ENCODE data around the gene SLC39A6. TPM values are rescaled to one million over a fixed set of nuclear protein-coding genes. Genes with fewer than 3 reads are reported as not detected.

Gene SLC39A6
- total and polyA plus RNA-seq, 2 donors (not counting 3 experiments of a cell fraction or from before 2014, with no cell fraction given), result 13.8 to 23.1 TPM

DNA sequence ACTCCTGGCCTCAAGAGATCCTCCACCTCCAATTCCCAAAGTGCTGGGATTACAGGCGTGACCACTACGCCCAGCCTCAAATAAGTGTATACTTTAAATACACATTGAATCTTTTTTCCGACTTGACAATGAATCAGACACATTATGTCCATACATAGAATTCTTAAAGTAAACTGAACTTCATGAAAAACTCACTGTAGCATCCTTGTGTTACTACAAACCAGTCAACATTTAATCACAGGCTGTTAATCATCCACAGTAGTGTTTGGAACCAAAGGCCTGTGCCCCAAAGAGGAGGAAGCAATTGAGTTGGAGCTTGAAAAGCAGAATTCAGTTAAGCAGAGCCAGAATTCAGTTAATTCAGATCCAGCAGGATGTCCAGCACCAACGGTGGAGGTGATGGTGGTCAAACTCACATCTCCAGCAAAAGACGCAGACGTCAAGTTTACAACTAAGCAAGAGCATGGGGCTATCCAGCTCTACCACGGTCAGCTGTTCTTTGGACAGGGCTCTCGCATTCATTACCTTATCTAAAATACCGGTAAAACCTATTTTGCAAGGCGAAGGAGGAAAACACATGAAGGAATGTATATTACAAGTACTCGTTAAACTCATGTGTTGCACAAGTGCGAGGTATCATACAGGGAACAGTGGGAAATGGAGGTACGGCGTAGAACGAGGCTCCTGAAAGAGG lies 1.2 kb downstream of the SLC39A6 start:
- intact Hi-C loops (cut with micrococcal nuclease) (loop anchor here (2.0 to 5.0 kb wide), 3 partner anchors 93 to 886 kb away; partner anchors contain the start of genes FHOD3 and ZNF397), dilution Hi-C loops (cut with MboI; ENCODE audit: extremely low pct_ligation_motif_present, low sequenced_read_pairs) (no loop called here)
- POLR2A ChIA-PET, result interaction anchor here (1.5 kb wide), 1 partner anchor 60 kb away, joined by 6 read pairs; the partner anchor contains the start of gene MOCOS
- H3K27ac ChIP-seq (ENCODE audit: insufficient read depth, low read depth, low read length), result no peak overlapping the region
- no peaks in the 10 kb centered on the region for H3K27me3 ChIP-seq (ENCODE audit: control insufficient read depth in 2 of 2, insufficient read depth in 2 of 2, low read length in 2 of 2)
- TF ChIP-seq, protein P1, sequence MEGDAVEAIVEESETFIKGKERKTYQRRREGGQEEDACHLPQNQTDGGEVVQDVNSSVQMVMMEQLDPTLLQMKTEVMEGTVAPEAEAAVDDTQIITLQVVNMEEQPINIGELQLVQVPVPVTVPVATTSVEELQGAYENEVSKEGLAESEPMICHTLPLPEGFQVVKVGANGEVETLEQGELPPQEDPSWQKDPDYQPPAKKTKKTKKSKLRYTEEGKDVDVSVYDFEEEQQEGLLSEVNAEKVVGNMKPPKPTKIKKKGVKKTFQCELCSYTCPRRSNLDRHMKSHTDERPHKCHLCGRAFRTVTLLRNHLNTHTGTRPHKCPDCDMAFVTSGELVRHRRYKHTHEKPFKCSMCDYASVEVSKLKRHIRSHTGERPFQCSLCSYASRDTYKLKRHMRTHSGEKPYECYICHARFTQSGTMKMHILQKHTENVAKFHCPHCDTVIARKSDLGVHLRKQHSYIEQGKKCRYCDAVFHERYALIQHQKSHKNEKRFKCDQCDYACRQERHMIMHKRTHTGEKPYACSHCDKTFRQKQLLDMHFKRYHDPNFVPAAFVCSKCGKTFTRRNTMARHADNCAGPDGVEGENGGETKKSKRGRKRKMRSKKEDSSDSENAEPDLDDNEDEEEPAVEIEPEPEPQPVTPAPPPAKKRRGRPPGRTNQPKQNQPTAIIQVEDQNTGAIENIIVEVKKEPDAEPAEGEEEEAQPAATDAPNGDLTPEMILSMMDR (IDR thresholded peaks at IDR 0.05; ENCODE audit: extremely low read depth in 1 of 2, insufficient read depth in 1 of 2, low read depth in 1 of 2, low read length in 2 of 2), result no peak
- TF ChIP-seq POLR2AphosphoS5 (IDR thresholded peaks at IDR 0.05; ENCODE audit: insufficient read depth, low read depth, low read length) (no peak), MYC (IDR thresholded peaks at IDR 0.05; ENCODE audit: low read depth, low read length) (no peak), GATA2 (IDR thresholded peaks at IDR 0.05; ENCODE audit: insufficient read depth, insufficient read length, low read depth, low read length) (no peak), MAX (IDR thresholded peaks at IDR 0.05; ENCODE audit: insufficient read depth, insufficient read length) (no peak), POLR2A (IDR thresholded peaks at IDR 0.05; ENCODE audit: low read depth, low read length) (no peak), EZH2 (IDR thresholded peaks at IDR 0.05; ENCODE audit: borderline replicate concordance, low read depth, low read length, severe bottlenecking) (no peak)
- peak overlapping the region; percentile 98 for H3K9ac ChIP-seq (replicated peaks; ENCODE audit: extremely low read depth, insufficient read depth, low read length)
- H3K79me2 ChIP-seq (ENCODE audit: control insufficient read depth, insufficient read depth, low read length), result peaks cover 40% of the 10 kb centered on the region
- FAIRE-seq, result peak; percentile 33
- no peaks in the 10 kb centered on the region for H4K20me1 ChIP-seq (replicated peaks; ENCODE audit: control insufficient read depth, extremely low read depth, insufficient read depth, low read length)
- no peaks in the 10 kb centered on the region for H3K9me3 ChIP-seq (replicated peaks; ENCODE audit: control insufficient read depth, insufficient read depth, low read length)
- CTCF ChIA-PET, result interaction anchor here (0.7 to 4.4 kb wide), 7 partner anchors 8 to 158 kb away, joined by 3 to 26 read pairs (median 6); no protein-coding TSS in a partner anchor
- peak overlapping the region; percentile 97 for H3K4me2 ChIP-seq (ENCODE audit: insufficient read depth, low read length)
- peaks cover 15% of the 10 kb centered on the region for H3K4me1 ChIP-seq (ENCODE audit: control insufficient read depth, extremely low read depth, insufficient read depth, low read length)
- BruUV-seq (replicated peaks), result TSS peak; percentile 17
- peak overlapping the region; percentile 97 for H2AFZ ChIP-seq (ENCODE audit: low read depth, low read length)
- H3K4me3 ChIP-seq (replicated peaks in 1 of 3; ENCODE audit: insufficient read depth in 1 of 3, low read depth in 1 of 3, low read length in 3 of 3), result peak overlapping the region; percentile 64 to 96 (median 94)
- H3K36me3 ChIP-seq (ENCODE audit: control insufficient read depth in 2 of 2, extremely low read depth in 1 of 2, insufficient read depth in 2 of 2, low read length in 2 of 2), result peaks cover 0 to 2% of the 10 kb centered on the region in 2 experiments
- H3K9me1 ChIP-seq (replicated peaks; ENCODE audit: control insufficient read depth, extremely low read depth, insufficient read depth, low read length), result no peaks in the 10 kb centered on the region
- DNase-seq (ENCODE audit: low read depth, low spot score), result no peak
